GM20000 (cell line): ENCODE measurements around the gene LRRC73.

Experiments used
- DNase-seq: peaks from one replicate; pipeline ENCODE4 v3.0.0; 2012; ENCODE audit warnings: low spot score
- CTCF ChIP-seq: IDR thresholded peaks from 2 replicates; pipeline ENCODE4 v1.5.1; 2012; ENCODE audit warnings: mild to moderate bottlenecking, control low read depth; ENCODE audit errors: extremely low read depth, missing control alignments

The LRRC73 gene

GRCh38 chr6:43476746-43477145, 33.4 kb downstream of the LRRC73 start:
- no peak for TF ChIP-seq CTCF
- no peak for DNase-seq

- TF ChIP-seq CTCF: no peak
- DNase-seq: no peak
These were observed 34.6 kb downstream of the LRRC73 start for GRCh38 chr6:43475516-43475915.

DNA sequence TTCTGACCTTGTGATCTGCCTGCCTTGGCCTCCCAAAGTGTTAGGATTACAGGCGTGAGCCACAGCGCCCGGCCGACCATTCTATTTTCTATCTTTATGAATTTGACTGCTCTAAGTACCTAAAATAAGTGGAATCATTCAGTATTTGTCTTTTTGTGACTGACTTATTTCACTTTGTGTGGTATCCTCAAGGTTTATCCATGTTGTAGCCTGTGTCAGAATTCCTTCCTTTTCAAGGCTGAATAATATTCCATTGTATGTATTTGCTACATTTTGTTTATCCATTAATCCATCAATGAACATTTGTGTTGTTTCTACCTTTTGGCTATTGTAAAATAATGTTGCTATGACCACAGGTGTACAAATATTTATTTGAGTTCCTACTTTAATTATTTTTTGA, 37.6 kb downstream of the LRRC73 start:
- TF ChIP-seq CTCF: no peak
- DNase-seq: no peak

DNA sequence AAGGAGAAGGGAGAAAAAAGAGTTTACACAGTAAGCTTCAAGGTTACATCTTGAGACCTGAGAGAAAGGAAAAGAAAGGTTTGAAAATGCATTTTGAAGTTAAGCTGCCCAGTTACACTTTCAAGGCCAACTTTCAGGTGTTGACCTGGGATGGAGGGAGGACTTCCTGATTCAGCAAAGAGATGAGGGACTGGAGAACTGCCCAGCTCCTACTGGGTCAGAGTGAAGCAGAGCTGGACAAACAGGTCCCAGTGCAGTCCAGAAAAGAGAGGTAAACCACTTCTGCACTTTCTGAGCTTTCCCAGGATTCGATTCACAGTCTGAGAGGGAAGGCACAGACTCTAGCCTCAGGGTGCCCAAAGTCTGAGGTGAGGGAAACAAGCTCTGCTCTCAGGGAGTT, 38.7 kb downstream of the LRRC73 start:
- TF ChIP-seq CTCF: no peak
- no peak for DNase-seq

DNA sequence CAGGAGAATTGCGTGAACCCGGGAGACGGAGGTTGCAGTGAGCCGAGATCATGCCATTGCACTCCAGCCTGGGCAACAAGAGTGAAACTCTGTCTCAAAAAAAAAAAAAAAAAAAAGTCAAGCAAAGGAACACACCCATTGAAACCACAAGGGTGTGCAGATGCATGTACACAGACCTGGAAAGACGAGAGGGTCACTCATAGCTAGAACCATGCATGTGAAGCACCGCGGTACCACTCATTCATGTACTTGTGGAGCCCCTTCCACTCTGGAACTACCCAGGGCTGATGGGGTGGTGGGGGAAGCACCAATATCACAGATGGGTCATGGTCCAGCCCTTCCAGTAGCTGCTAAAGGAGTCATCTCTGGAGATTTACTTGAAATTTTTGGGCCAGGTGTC, 40.2 kb downstream of the LRRC73 start:
- TF ChIP-seq CTCF: no peak
- DNase-seq: no peak

- no peak for DNase-seq
- no peak for TF ChIP-seq CTCF
These were observed 41.1 kb downstream of the LRRC73 start for GRCh38 chr6:43468748-43469681.

GRCh38 chr6:43468240-43468639, 41.9 kb downstream of the LRRC73 start:
- DNase-seq: no peak
- TF ChIP-seq CTCF: no peak
